Testis (tissue), 3 donors: ENCODE results near the gene MYO18B. TPM values are rescaled to one million over a fixed set of nuclear protein-coding genes. Genes with fewer than 3 reads are reported as not detected.

ENCODE experiments used
- DNase-seq: peaks from one replicate; pipeline ENCODE4 v3.0.0-alpha.2; 2019
- H3K27ac ChIP-seq, 2 donors: fragments of 200-600 bp; sonication (generic); one replicate each; pipeline ENCODE4 v1.5.1; 2019
- H3K27me3 ChIP-seq: fragments of 200-600 bp; sonication (generic); one replicate; pipeline ENCODE4 v1.5.1; 2019
- H3K36me3 ChIP-seq: fragments of 200-600 bp; sonication (generic); one replicate; pipeline ENCODE4 v1.5.1; 2017; ENCODE audit warnings: low read depth; ENCODE audit errors: missing control alignments
- H3K4me1 ChIP-seq: fragments of 200-600 bp; sonication (generic); one replicate; pipeline ENCODE4 v1.5.1; 2019
- H3K4me3 ChIP-seq, 2 donors: fragments of 200-600 bp; sonication (generic); one replicate each; pipeline ENCODE4 v1.5.1; 2017 to 2019
- H3K9me3 ChIP-seq: fragments of 200-600 bp; sonication (generic); one replicate; pipeline ENCODE4 v1.5.1; 2017
- POLR2A ChIP-seq: fragments of 450-650 bp; IDR thresholded peaks from one replicate; pipeline ENCODE4 v1.6.1; 2017; ENCODE audit warnings: antibody characterized with exemption, mild to moderate bottlenecking, moderate library complexity
- whole genome bisulfite sequencing, 2 donors: methylation state at CpG; one replicate each; pipeline ENCODE4 v1.1.5; 2018; 5-methylcytosine and 5-hydroxymethylcytosine counted together
- intact Hi-C: fragments of 100-400 bp; cut with DNase I; formaldehyde crosslinking; loops from one replicate; pipeline ENCODE4 v1.15.1; 2023; ENCODE audit warnings: low total_unique reads
- polyA plus RNA-seq: library from polyadenylated mRNA; stranded (reverse); fragments of 350-450 nt; fragmentation: Illumina TruSeq; extraction: RNeasy Lipid Tissue Mini Kit (QIAGEN cat#74804); gene quantifications from one replicate; pipeline ENCODE4 v1.2.3, GENCODE V29; 2014; ENCODE audit warnings: low read depth, low replicate concordance; ENCODE audit not compliant: insufficient read depth
- total RNA-seq, 2 donors: library from RNA; depleted of rRNA; stranded (reverse); fragments of >200 nt; gene quantifications; one replicate each; pipeline ENCODE4 v1.2.3, GENCODE V29; 2016
- TF ChIP-seq, protein P1 (sequence below), 3 experiments: fragments of 450-650 bp in 2 of 3; fragments of 200-600 bp in 1 of 3; sonication (generic) in 1 of 3; IDR thresholded peaks; one replicate each; pipeline ENCODE4 v1.5.1; 2016 to 2019; ENCODE audit warnings: antibody characterized with exemption in 3 of 3, mild to moderate bottlenecking in 2 of 3, moderate library complexity in 1 of 3

Gene MYO18B
- total and polyA plus RNA-seq, 3 donors from 2014 or later = 23.6 to 40.3 (median 28.6) TPM

GRCh38 chr22:25835348-25835747 is 93.4 kb downstream of the MYO18B start:
- no peaks in the 10 kb centered on the region for H3K36me3 ChIP-seq
- no peak overlapping the region for H3K4me3 ChIP-seq
- TF ChIP-seq POLR2A = no peak
- TF ChIP-seq, protein P1, sequence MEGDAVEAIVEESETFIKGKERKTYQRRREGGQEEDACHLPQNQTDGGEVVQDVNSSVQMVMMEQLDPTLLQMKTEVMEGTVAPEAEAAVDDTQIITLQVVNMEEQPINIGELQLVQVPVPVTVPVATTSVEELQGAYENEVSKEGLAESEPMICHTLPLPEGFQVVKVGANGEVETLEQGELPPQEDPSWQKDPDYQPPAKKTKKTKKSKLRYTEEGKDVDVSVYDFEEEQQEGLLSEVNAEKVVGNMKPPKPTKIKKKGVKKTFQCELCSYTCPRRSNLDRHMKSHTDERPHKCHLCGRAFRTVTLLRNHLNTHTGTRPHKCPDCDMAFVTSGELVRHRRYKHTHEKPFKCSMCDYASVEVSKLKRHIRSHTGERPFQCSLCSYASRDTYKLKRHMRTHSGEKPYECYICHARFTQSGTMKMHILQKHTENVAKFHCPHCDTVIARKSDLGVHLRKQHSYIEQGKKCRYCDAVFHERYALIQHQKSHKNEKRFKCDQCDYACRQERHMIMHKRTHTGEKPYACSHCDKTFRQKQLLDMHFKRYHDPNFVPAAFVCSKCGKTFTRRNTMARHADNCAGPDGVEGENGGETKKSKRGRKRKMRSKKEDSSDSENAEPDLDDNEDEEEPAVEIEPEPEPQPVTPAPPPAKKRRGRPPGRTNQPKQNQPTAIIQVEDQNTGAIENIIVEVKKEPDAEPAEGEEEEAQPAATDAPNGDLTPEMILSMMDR (IDR thresholded peaks at IDR 0.05) = no peak
- no peak overlapping the region for H3K27ac ChIP-seq
- no peaks in the 10 kb centered on the region for H3K27me3 ChIP-seq
- no peak for DNase-seq
- 67 to 85% methylated on average over 7 of the region's 7 CpGs for WGBS, 2 donors
- intact Hi-C loops = no loop called here
- H3K9me3 ChIP-seq = no peaks in the 10 kb centered on the region
- H3K4me1 ChIP-seq = no peaks in the 10 kb centered on the region

DNA sequence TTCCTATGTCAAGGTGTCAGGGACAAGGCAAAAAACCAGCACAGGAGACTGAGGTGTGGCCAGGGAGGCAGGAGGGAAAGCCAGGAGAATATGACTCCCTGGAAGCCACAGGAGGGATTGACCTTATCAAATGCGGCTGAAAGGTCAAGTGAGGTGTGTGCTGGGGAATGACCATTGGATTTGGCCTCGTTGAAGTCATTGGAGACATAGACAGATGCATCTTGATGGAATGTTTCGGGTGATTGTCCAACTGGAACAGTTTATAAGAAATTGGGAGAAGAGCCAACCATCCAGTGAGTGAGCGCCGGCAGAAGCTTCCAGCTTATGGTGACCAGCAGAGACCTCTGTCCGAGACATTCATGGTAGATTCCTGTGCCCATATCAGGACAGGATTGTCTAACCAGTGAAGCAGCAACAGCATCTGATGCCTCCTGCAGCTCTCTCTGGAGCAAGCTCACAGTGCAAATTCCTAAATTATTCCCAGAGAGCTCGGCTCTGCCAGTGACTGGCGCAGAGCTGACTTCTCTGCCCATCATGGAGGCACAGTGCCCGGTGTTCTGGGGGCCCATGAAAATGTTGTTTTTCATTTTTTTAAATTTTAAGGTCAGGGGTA is 95.4 kb downstream of the MYO18B start:
- H3K36me3 ChIP-seq = no peaks in the 10 kb centered on the region
- no peaks in the 10 kb centered on the region for H3K4me1 ChIP-seq
- no peak for DNase-seq
- intact Hi-C loops = no loop called here
- 70 to 90% methylated on average over 9 of the region's 9 CpGs for whole genome bisulfite sequencing, 2 donors
- H3K9me3 ChIP-seq = no peaks in the 10 kb centered on the region
- no peak overlapping the region for H3K27ac ChIP-seq
- no peaks in the 10 kb centered on the region for H3K27me3 ChIP-seq
- no peak overlapping the region for H3K4me3 ChIP-seq
- TF ChIP-seq, protein P1 (IDR thresholded peaks at IDR 0.05) = no peak
- no peak for TF ChIP-seq POLR2A

DNA sequence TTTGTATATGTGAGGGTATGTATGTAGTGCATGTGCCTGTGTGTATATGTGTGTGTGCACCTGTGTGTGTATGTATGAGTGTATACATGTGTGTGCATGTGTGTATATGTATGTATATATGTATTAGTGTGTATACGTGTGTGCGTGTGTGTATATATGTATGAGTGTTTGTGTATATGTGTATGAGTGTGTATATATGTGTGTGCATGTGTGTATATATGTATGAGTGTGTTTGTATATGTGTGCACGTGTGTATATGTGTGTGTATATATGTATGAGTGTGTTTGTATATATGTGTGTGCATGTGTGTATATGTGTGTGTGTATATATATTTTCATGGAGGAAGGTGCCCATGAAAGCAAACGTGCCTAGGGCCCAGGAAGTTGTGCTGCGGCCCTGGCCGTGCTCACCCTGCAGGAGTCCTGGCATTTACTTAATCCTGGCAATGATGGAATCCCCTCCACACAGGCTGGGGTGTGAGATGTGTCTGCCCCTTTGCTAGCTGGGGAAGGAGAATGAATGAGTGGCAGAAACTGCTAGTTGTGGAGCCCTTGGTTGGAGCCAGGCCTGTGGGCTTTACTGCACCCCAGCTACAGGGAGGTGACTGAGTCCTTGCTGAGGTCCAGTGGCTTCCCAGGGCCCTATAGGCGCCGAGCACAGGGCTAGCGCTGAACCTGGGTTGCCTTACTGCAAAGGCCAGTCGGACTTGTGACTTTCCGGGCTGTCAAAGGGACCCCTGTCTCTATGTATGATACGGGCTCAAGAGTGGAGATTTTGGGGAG is 97.2 kb downstream of the MYO18B start:
- TF ChIP-seq, protein P1 (IDR thresholded peaks at IDR 0.05) = no peak
- TF ChIP-seq POLR2A = no peak
- H3K4me3 ChIP-seq = no peak overlapping the region
- H3K36me3 ChIP-seq = no peaks in the 10 kb centered on the region
- no peaks in the 10 kb centered on the region for H3K27me3 ChIP-seq
- no peak overlapping the region for H3K27ac ChIP-seq
- no peaks in the 10 kb centered on the region for H3K4me1 ChIP-seq
- no peaks in the 10 kb centered on the region for H3K9me3 ChIP-seq
- DNase-seq = no peak
- intact Hi-C loops = no loop called here
- 87 to 88% methylated on average over 12 of the region's 12 CpGs for WGBS, 2 donors

- Histone ChIP-seq H3K9me3 (no peaks in the 10 kb centered on the region), H3K4me3 (no peak overlapping the region), H3K36me3 (no peaks in the 10 kb centered on the region), H3K27me3 (no peaks in the 10 kb centered on the region), H3K27ac (no peak overlapping the region), H3K4me1 (no peaks in the 10 kb centered on the region)
- WGBS, 2 donors = 78 to 84% methylated on average over 1 to 6 of the region's 6 CpGs
- no peak for TF ChIP-seq POLR2A
- TF ChIP-seq, protein P1 (IDR thresholded peaks at IDR 0.05) = no peak
- no peak for DNase-seq
- intact Hi-C loops = no loop called here
Observed at GRCh38 chr22:25839755-25840154, 97.8 kb downstream of the MYO18B start.
